ENCODE results near the gene TSKS.
"Not testable (repeated sequence)": the region's sequence is repeated elsewhere in the genome, so short reads cannot be mapped to it uniquely, and the experiment has no call there.

The TSKS gene

DNA sequence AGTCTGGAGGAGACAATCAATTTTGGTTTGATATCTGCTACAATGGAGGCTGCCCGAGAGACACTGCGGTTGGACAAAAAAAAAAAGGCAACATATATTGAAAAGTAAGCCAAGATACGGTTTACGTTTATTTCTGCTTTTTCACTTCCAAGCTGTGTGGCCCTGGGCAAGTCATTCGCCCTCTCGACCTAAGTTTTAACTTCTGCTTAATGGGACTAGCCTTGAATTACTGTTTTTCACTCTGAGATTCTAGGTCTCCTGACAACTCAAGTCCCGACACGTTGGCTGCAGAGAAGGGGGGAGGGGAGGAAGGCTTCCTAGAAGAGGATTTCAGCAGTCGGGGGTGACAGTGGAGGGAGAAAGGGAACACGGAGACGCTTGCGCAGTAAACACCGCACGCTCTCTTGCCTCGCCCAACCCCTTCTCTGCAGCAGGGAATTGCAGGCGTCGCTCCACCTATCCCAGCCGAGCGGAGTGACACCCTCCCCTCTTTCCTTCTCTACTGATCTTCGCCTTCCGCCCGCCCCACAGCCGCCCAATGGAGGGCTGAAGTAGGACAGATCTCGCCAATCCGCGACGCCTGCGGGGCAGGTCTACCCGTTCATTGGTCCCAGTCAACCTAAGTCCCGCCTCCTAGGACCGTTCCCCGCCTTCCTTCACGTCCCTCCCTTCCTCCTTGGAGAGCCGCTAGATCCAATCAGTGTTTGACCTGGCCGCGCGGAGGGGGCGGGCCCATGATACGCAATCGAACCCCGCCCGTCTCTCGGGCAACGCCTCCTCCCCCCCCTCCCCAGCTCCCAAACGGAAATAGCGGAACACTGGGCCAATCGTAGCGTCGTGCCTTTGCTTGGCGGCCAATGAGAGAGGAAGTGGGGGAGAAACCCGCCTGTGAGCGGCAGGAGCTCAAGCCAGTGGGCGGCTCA, 3.2 kb upstream of the TSKS start:
- peak; percentile 98 for DNase-seq

DNA sequence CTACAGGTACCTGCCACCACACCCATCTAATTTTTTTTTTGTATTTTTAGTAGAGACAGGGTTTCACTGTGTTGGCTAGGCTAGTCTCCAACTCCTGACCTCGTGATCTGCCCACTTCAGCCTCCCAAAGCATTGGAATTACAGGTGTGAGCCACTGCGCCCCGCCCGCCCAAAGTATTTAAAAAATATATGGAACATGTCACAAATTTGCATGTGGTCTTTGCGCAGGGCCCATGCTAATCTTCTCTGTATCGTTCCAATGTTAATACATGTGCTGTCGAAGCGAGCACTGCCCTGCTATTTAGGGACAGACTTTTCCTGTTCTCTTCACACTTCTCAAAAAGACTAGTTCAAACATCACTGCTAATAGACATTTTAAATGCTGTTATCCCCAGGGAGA, 1.2 kb upstream of the TSKS start:
- no peak for DNase-seq

DNA sequence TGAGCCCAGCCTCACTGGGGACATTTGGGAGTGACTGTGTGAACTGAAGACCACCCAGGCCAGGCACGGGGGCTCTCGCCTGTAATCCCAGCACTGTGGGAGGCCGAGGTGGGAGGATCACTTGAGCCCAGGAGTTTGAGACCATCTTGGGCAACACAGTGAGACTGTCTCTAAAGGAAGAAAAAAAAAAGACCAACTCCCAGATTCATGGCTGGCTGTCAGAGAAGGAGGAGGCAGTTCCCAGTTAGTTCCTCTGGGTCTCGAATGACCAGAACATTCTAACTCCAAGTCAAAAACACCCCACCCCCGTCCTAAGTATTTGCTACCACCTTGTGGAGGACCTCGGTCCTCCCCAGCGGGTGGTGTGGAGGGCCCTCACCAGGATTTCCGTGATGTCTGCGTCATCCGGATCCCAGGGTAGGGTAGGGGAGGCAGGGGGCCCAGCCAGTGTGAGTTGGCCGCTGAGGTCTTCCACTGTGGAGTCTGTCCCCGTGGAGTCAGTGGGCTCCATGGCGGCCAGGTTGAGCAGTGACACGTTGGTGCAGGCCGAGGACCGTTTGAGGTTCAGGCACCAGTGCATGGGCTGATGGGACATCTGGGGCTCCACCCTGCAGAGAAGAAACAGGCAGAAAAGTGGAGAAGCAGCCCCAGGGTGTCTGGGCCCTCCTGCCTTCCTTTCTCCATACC, 1.3 kb downstream of the TSKS start:
- DNase-seq: no peak

- no peak for DNase-seq
Observed at GRCh38 chr19:49761249-49761624, 1.9 kb downstream of the TSKS start.

- no peak for DNase-seq
Observed at GRCh38 chr19:49758292-49758691, 4.8 kb downstream of the TSKS start.

DNA sequence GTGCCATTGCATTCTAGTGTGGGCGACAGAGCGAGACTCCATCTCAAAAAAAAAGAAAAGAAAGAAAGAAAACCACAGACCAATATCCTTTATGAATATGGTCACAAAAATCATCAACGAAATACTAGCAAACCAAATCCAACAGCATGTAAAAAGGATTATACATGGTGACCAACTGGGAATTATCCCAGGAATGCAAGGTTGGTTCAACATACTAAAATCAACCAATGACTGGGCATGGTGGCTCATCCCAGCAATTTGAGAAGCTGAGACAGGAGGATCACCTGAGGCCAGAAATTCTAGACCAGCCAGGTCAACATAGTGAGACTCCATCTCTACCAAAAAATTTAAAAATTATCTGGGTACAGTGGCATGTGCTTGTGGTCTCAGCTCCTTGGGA, 7.2 kb downstream of the TSKS start:
- no peak for DNase-seq

GRCh38 chr19:49752701-49753100, 10.4 kb downstream of the TSKS start:
- DNase-seq: no peak

DNA sequence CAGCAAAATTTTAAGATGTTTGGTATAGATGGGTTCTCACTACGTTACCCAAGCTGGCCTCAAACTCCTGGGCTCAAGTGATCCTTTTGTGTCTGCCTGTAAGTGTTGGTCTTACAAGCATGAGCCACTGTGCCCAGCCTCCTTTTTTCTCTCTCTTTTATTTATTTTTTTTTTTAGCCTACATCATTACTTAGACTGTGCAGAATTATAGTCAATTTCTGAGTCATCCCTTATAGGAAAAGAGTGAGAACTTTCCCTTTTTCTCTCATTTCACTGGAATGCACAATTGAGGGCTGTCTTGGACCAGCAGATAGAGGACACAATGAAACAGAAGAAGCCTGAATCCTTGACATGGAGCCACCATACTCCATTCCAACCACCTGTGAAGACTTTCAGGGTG, 13.3 kb downstream of the TSKS start:
- DNase-seq: no peak

- DNase-seq: no peak
Observed at GRCh38 chr19:49749055-49749716, 13.9 kb downstream of the TSKS start.

DNA sequence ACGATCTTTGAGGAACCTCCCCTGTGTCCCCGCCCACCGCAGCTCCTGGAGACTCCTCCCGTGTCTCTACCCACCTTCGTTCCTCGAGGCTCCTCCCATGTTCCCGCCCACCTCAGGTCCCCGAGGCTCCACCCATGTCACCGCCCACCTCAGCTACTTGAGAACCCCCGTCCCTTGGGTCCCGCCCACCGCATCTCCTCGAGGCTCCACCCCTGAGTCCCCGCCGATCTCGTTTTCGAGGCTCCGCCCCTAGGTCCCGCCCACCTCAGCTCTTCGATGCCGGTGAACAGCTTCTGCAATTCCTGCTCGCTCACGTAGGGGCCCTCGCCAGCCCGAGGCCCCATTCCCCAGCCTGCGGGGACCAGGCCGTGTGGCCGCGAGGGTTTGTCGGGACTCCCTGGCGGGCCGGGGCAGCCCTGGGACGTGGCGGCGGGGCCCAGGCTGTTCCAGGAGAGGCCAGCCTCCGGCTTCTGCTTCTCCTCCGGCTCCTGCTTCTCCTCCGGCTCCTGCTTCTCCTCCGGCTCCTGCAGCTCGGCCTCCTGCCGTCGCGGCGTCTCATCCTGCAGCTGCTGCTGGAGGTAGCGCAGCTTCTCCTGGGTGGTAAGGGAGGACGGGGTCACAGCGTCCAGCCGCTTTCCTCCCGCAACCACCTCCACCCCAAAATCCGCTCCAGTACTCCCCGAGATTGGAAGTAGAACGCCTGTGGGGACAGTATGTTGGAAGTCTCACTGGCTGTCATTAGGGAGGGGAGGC, 16.7 kb downstream of the TSKS start:
- no peak for DNase-seq

DNA sequence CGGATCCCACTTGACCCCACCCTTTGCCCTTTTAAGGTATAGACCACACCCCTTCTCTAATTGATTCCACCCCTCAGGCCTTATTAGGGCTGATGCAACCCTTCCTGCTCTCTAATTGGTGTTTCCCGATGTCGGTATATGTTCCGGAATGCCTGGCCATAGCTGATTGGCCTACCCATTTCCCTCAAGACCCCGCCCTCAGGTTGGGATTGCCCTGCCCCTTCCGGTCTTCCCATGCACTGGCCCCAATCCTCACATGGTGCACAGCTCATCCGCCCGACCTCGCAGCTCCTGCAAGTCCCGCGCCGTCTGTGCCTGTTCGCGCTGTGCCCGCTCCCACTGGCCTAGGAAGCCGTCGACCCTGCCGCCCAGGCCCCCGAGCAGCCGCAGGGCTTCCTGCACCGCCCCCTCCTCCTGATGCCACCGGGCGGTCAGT, 18.1 kb downstream of the TSKS start:
- DNase-seq: no peak

DNA sequence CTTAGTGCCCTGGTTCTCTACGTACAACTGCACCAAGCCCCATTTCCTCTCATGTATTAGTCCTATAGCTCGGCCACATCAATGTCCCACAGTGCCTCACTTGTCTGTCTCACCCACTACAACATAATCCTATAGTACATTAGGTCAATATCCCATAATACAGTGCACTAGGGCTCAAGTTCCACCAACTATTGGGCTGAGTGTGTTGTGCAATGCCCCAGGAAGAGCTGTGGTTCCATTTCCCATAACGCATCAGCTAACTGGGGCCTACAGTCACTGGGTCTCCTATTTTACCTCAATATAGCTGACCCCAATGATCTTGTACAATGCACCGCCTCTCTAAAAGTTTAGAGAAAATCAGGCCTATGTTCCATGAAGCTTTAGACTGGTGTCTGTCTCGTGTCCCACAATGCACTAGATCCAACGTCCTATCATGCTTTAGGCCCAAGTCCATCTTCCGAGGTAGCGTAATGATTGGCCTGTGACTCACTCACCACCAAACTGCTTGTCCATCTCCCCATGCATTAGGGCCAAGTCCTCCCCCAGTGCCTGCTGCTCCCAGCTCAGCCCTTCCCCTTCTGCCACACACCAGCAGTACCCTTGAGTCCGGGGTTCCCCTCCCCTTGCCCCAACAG, 21.8 kb downstream of the TSKS start:
- DNase-seq: no peak

DNA sequence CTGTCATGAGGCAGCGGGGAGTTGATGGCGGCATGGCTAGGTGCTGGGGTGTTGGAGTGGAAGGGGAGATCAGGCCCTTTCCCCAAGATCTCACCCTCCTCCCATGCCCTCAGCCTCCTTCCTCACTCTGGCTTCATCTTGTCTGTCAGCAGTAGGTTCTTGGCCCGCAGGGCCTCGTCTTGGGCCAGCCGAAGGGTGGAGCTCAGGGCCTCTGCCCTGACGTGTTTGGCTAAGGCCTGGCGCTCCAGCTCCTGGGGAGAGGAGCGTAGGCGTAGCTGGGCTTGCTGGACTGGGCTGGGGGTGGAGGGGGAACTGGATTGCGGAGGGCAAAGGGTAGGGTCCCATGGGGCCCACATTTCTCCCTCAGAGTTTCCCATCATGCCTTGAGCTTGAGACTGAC, 23.2 kb downstream of the TSKS start:
- no peak for DNase-seq

DNA sequence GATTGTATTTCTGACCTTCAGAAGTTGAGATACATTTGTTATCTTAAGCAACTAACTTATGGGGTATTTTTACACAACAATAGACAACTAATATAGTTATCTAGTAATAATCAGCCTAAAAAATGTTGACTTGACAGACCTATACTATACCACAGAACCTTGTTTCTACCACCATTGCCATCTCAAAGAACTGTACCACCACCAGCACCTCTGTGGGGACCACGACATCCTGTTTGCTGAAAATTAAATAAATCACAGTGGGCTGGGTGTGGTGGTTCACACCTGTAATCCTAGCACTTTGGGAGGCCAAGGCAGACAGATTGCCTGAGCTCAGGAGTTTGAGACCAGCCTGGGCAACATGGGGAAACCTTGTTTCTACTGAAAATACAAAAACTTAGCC, 24.0 kb downstream of the TSKS start:
- DNase-seq: no peak

DNA sequence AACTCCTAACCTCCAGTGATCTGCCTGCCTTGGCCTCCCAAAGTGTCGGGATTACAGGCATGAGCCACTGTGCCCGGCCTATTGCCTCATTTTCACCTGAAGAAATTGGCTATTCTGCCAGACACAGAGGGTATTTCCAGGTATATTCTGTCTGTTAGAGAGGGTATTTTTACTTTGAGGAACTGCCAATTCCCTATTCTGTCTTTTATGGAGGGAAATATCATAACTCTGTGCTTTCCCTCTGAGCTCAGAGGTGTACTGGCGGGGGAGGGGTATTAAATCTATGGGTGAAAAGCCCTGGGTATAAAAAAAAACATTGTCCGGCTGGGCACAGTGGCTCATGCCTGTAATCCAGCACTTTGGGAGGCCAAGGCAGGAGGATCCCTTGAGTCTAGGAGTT, 24.8 kb downstream of the TSKS start:
- DNase-seq: no peak

DNA sequence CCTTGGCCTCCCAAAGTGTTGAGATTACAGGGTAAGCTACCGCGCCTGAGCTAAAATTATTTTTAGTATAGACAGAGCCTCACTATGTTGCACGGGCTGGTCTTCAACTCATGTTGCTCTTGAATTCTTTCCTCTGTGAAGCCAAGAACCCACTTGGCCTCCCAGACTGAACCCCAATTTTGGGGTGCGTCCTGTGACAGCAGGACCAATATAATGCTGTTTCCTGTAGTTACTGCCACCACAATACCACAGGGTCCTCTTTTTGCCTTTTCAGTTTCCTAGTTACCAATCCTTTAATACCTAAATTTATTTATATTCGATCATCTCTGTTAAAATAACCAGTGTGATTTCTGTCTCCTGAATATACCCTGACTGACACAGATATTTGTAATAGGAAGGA, 32.9 kb downstream of the TSKS start:
- no peak for DNase-seq

- DNase-seq: no peak
Observed at GRCh38 chr19:49727217-49728030, 35.7 kb downstream of the TSKS start.

DNA sequence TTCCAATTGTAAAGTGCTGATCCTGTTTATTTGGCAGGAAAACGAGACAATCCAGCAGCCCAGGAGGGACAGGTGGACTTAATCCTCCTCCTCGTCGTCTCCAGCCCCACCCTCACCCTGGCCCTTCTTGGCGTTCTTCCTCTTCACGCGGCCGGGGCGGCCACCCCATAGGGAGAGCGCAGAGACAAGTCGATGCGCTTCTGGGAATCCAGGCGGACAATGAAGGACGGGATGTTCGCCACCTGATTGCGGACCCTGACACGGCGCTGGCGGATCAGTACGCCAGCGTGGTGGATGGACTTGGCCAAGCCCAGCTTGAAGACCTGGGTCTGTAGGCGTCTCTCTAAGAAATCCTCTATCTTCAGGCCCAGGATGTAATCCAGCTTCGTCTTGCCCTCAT, 43.7 kb downstream of the TSKS start:
- not testable (repeated sequence) for DNase-seq

DNA sequence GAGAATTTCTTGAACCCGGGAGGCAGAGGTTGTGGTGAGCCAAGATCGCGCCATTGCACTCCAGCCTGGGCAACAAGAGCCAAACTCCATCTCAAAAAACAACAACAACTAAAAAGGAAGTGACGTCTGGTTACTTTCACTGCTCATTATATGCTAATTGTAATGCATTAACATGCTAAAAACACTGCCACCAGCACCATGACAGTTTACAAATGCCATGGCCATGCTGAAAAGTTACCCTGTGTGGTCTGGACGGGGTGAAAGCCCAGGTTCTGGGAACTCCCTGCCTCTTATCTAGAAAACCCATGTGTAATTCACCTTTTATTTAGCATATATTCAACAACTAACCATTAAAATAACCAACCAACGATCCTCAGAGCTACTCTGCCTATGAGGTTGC, 44.1 kb downstream of the TSKS start:
- no peak for DNase-seq

- no peak for DNase-seq
Observed at GRCh38 chr19:49718511-49718910, 44.6 kb downstream of the TSKS start.

GRCh38 chr19:49716154-49716553, 47.0 kb downstream of the TSKS start:
- no peak for DNase-seq

Data from NCI-H2107 (cell line).